Breast epithelium (tissue), 3 donors: ENCODE measurements around the gene ADCY5.

ENCODE experiments used
- POLR2A ChIP-seq: fragments of 450-650 bp; IDR thresholded peaks from one replicate; pipeline ENCODE4 v1.6.1; 2016; ENCODE audit warnings: antibody characterized with exemption, mild to moderate bottlenecking, moderate library complexity
- TF ChIP-seq, protein P1 (sequence below), 3 donors: fragments of 450-650 bp; IDR thresholded peaks; one replicate each; pipeline ENCODE4 v1.5.1; 2016 to 2017; ENCODE audit warnings: antibody characterized with exemption in 3 of 3, mild to moderate bottlenecking in 3 of 3, moderate library complexity in 3 of 3

DNA sequence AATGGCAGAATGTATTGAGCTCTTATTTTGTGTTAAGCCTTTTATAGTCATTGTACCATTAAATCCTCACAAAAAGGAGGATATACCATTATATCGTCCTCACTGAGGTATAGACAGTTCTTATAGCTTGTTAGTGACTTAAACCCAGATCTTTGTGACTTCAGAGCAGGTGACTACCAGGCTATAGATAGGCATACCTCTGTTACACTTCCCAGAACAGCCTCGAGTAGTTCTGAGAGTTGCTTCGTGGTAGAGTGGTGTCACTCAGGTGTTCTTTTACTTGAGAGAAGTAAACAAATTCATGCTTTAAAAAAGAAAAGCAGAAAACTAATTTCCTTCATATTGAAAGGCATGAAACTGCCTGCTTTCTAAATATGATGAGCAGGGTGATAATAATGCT lies 187.2 kb downstream of the ADCY5 start:
- TF ChIP-seq, protein P1, sequence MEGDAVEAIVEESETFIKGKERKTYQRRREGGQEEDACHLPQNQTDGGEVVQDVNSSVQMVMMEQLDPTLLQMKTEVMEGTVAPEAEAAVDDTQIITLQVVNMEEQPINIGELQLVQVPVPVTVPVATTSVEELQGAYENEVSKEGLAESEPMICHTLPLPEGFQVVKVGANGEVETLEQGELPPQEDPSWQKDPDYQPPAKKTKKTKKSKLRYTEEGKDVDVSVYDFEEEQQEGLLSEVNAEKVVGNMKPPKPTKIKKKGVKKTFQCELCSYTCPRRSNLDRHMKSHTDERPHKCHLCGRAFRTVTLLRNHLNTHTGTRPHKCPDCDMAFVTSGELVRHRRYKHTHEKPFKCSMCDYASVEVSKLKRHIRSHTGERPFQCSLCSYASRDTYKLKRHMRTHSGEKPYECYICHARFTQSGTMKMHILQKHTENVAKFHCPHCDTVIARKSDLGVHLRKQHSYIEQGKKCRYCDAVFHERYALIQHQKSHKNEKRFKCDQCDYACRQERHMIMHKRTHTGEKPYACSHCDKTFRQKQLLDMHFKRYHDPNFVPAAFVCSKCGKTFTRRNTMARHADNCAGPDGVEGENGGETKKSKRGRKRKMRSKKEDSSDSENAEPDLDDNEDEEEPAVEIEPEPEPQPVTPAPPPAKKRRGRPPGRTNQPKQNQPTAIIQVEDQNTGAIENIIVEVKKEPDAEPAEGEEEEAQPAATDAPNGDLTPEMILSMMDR (IDR thresholded peaks at IDR 0.05) = no peak
- TF ChIP-seq POLR2A = no peak
